CMK (cell line): Measurements from ENCODE around the gene ARHGAP25.
"Not testable (repeated sequence)": the region's sequence is repeated elsewhere in the genome, so short reads cannot be mapped to it uniquely, and the experiment has no call there.

Source experiments
- DNase-seq: peaks from one replicate; pipeline ENCODE4 v3.0.0-alpha.2; 2010; ENCODE audit warnings: low read depth

ARHGAP25 gene

DNA sequence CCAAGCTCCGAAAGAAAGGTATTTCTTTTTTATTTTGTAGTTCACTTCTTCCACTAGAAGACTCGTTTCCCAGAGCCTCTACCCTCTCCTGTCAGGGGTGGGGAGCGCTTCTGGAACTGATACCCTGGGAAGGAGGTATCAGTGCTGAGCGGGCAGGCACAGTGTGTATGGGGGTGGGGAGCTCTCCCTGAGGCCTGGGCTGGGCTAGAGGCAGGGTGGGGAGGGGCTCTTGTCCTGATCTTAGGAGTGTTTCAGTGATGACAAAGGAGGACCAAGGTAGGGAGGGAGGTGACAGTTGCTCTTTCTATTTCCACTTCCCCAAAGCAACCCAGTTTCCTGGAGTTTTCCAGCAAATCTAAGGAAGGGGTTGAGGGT is 65.4 kb downstream of the ARHGAP25 start:
- no peak for DNase-seq

DNA sequence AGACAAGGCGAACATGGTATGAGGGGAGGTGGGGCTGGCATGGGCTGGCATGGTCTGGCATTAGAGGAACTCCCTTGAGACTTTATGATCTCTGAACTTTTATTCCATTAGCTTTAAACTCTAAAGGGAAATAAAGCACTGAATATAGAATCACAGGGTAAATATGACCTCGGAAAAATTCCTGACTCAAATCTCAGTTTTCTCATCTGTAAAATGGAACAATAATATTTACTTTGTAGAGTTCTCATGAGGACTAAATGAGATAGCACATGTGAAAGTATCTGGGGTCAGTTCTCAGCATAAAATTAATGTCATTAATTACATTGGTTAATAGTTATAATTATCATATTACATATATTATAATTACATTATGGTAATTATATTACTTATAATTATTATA is 65.9 kb downstream of the ARHGAP25 start:
- DNase-seq = no peak

DNA sequence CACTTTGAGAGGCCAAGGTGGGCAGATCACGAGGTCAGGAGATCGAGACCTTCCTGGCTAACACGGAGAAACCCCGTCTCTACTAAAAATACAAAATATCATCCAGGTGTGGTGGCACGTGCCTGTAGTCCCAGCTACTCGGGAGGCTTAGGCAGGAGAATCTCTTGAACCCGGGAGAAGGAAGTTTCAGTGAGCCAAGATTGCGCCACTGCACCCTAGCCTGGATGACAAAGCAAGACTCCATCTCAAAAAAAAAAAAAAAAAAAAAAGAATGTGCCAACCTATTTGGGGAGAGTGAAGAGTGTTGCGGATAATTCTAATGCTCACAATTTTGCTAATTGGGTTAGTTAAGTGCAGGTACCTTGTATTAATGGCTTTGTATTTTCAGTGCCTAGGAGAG is 67.5 kb downstream of the ARHGAP25 start:
- DNase-seq = not testable (repeated sequence)

GRCh38 chr2:68805025-68805424 is 70.4 kb downstream of the ARHGAP25 start:
- DNase-seq = no peak

GRCh38 chr2:68806511-68807109 is 72.0 kb downstream of the ARHGAP25 start:
- DNase-seq = no peak

GRCh38 chr2:68807821-68808266 is 73.2 kb downstream of the ARHGAP25 start:
- DNase-seq = no peak

DNA sequence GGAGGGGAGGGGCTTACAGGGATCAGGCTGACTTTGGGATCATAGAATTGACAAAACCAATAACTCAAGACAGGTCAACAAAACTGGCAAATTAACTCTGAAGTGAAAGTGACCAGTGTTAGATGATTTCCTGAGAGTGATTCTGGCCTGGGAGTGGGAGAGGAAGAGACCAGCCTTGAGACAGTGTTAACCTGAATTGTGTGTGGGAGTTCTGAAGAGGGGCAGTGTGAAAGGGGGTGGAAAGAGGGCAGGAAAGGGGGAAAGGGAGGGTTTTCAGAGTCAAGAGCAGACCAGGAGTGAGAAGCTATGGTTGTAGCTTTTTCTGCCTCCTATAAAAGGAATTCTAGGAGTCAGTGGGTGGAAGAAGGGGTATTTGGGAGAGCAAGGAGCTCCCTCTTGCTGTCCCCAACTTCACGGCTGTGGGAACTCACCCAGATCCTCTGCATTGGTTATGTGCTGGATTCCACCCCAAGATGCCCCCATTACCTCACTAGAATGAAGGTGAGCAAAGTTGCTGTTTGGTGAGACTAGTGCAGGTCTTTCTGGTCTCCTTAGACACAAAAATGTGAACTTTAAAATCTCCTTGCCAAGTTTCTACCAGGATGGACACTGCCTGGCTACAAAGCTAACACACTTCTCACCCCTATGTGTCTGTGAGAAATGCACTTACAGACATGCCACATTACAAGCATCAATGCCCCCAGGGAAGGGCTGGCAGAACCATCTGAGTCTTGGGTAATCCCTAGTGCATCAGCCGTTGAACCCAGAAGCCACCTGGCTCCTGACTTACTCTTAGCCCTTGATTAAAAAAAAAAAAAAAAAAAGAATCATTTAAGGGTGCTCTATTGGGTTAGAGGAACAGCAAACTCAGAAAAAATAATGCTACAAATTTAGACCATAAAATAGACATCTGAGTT is 75.0 kb downstream of the ARHGAP25 start:
- no peak for DNase-seq

- no peak for DNase-seq
Measured at GRCh38 chr2:68811364-68811763, 76.8 kb downstream of the ARHGAP25 start.

DNA sequence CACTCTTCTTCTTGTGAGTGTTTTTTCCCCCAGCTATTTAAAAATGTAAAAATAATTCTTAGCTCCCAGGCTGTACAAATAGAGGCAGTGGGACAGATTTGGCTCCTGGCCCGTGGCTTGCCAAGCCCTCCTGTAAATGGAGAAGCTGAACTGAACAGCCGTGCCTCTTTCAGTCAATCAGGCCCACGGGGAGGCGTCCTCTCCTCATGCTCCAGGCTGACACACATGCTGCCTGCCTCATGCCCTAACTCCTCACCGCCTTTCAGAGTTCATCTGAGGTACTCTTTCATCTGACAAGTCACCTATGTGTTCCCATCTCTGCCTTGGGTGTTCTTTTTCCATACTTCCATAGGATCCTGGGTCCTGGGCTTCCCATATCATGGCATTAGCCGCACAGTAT is 77.6 kb downstream of the ARHGAP25 start:
- no peak for DNase-seq

DNA sequence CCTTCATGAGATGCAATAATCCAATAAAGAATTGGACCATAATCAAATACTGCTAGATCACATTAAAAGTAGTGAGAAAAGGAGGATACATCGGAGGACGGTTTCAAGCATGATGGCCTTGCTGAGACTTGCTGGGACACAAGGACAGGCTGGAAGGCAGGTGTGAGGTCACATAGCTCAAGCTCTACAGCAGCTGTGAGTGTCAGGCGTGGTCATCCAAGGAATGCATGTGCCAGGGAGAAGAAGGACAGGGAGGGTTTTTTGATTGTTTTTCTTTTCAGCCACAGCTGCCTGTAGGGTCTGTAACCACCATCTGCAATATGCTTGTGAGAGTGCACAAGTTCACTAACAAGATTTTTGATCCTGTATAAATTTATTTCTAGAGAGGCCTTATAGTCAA is 79.0 kb downstream of the ARHGAP25 start:
- DNase-seq = no peak

DNA sequence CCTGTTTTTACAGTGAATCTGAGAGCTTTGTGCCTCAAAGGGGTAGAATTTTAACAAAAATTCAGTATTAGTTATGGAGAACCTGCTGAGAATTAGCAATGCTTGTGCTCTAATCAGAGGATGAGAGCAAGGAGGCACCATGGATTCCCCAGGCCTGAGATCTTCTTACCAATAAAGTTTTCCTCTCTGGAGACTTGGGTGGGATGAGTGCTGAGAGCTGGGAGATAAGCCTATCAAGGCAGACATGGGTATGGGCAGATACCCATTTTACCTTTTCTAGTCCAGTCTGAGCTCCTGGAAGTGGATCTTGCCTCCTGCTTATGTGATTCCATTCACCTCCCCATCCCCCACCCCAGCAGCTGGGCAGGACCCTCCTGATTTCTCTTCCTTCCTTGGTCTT is 82.7 kb downstream of the ARHGAP25 start:
- no peak for DNase-seq

GRCh38 chr2:68819556-68819955 is 84.9 kb downstream of the ARHGAP25 start:
- no peak for DNase-seq

- DNase-seq = no peak
Measured at GRCh38 chr2:68822207-68822872, 87.7 kb downstream of the ARHGAP25 start.

- DNase-seq = no peak
Measured at GRCh38 chr2:68824831-68825230, 90.2 kb downstream of the ARHGAP25 start.

- DNase-seq = no peak
Measured at GRCh38 chr2:68825866-68826265, 91.3 kb downstream of the ARHGAP25 start.

- no peak for DNase-seq
Measured at GRCh38 chr2:68827666-68828065, 93.1 kb downstream of the ARHGAP25 start.

GRCh38 chr2:68828887-68829708 is 94.5 kb downstream of the ARHGAP25 start:
- DNase-seq = peak; percentile 94

DNA sequence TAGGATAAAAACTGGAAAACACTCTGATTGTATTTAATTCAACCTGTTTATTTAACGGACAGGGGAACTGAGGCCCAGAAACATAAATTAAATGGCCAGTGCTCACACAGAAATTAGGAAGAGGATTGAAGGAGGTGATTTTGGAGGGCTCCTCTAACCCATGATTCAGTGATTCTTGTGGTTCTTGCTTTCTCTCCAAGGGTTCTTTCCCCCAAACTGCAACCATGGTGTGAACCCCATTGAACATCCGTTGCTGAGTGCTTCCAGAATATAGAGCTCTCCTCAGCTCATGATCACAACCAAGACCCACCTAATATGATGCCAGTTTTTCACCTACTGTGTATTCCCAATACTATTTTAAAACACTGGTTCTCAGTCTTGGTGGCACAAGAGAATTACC is 95.1 kb downstream of the ARHGAP25 start:
- DNase-seq = no peak

DNA sequence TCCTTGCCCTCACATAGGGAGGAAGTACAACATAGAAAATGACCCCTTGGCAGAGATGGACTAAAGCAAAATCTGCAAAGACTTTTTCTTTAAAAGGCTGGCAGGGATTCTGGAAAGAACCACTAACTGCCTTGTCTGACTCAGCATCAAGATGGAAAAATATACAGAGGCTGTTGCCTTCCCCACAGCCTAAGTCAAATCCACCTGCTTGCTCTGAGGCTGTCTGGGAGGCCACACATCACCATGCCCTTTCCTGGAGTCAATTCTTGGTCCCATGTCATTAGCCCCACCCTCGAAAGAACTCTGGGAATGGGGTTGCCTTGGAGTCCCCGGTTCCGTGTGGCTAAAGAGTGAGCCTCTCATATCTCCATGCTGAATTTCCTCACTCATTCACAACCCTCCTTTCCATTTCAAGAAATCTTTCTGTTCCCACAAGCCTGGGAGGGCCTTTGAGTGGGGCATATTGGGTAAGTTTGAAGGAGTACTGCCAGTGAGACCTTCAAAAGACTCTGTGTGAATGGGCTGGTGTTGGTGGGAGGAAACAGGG is 97.1 kb downstream of the ARHGAP25 start:
- DNase-seq = no peak

DNA sequence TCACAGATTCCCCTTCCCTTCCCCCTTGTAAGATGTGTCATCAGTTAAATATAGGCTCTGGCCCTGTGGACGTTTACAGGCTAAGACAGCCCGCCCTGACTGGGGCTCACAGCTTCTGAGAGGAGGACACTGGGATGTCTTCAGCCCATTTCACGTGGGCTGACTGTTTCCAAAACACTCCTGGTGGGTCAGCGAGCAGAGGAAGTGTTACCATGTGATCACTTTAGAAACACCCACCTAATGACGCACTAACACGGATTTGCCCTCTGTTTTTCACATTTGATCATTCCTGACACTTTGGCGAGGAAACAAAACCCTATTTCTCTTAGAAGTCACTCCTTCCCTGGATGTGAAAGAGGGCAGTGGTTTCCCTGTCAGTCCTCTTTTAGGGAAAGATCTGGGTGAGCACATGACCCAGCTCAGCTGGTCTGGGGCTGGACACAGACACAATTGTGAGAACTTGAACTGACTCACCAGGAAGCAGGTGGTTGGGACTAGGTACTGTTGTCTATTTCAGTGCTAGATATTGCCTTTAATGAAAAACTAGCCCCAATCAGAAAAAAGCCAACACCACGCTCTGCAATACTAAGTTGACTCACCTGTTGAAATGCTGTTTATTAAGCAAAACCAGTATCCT is 97.7 kb downstream of the ARHGAP25 start:
- DNase-seq = no peak

DNA sequence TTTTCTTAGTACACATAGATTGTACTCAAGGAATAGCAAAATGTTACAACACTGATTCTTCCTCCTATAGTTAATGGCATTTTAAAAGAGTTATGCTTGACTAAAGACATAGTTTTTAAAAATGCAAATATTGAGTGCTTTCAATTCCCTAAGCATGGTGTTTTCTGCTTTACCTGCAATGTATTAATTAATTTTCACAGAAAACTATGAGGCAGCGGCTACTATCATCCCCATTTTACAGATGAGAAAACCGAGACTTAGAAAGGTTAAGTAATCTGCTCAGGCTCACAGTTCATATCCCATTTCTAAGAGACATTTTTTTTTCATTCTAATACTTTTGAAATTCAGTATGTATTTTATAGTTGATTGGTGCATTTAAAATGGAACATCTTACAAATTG is 98.6 kb downstream of the ARHGAP25 start:
- DNase-seq = no peak
